Measurements from ENCODE around the gene MED25. TPM values are rescaled to one million over a fixed set of nuclear protein-coding genes. Genes with fewer than 3 reads are reported as not detected.

Gene MED25
- polyA plus RNA-seq, 1 donor from 2014 or later: 18.9 TPM

DNA sequence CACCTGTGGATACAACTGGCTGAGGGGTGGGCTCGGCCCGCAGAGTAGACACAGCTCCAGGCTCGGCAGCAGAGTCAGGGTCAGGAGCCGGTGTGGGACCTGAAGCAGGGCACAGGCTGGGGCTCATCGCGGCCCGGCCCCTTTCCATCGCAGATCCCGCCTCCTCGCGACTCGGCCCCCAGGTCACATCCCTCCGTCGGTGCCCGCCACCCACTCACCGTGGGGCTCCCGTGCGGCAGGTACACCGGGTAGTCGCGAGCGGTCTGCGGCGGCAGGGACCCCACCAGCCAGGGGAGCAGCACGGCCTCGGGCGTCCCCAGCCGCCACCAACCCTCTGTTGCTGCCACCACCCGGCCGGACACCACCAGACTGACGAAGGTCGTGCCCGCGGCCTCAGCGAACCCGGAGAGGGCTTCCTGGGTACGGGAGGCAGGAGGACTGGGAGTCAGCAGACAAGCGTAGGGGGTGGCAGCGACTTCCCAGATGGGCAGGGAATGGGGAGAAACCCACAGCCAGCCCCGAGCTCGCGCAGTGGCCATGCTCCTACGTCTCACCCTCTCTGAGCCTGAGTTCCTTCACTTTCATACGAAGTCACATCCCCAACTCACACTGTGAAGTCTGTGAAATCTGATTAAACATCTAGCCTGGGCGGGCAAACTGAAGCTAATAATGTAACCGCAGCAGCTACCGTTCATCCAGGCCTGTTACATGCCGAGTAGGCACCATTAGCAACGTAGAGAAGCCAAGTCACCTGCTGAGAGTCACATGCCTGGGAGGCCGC, 8.7 kb upstream of the MED25 start:
- Histone ChIP-seq H3K9me3 (ENCODE audit: low read length) (no peaks in the 10 kb centered on the region), H3F3A (ENCODE audit: insufficient read depth, low read length, poor library complexity, severe bottlenecking) (no peaks in the 10 kb centered on the region), H3K9me2 (ENCODE audit: insufficient read depth, low read length) (no peaks in the 10 kb centered on the region), H4K20me1 (ENCODE audit: insufficient read depth) (no peaks in the 10 kb centered on the region), H2AFZ (ENCODE audit: low read depth, low read length) (peak overlapping the region; percentile 14), H3K4me2 (ENCODE audit: low read length) (peak overlapping the region; percentile 2), H3K79me2 (replicated peaks; ENCODE audit: insufficient read depth, low read length) (no peaks in the 10 kb centered on the region), H3K27me3 (ENCODE audit: insufficient read depth, low read depth, low read length) (no peaks in the 10 kb centered on the region), H3K9ac (ENCODE audit: low read length) (peak overlapping the region; percentile 62), H3K4me3 (ENCODE audit: low read length) (peak overlapping the region; percentile 67), H3K27ac (ENCODE audit: low read length) (peak overlapping the region; percentile 64), H3K36me3 (ENCODE audit: insufficient read depth, low read length) (no peaks in the 10 kb centered on the region)
- TF ChIP-seq POLR2AphosphoS5 (IDR thresholded peaks at IDR 0.05): peak; percentile 9
- TF ChIP-seq SMC3 (conservative IDR thresholded peaks at IDR 0.05; ENCODE audit: poor library complexity): no peak
- TF ChIP-seq MXI1 (conservative IDR thresholded peaks at IDR 0.05; ENCODE audit: poor library complexity, severe bottlenecking): peak; percentile 59

DNA sequence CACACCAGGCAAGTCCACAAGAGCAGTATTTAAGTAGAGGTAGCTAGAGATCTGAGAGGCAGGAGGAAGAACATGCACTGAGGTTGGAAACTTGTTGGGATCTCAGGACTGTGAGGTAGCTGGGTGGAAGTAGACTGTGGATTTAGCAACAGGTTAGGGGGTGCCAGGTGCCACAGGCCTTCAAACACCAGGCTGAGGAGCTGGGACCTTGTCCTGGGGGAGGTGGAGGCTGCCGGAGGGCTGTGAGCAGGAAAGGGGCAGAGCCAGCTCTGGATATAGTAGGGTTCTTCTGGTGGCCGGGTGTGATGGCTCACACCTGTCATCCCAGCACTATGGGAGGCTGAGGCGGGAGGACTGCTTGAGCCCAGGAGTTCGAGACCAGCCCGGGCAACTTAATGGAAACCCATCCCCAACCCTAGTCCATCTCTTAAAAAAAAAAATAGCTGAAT, 8.1 kb upstream of the MED25 start:
- peak overlapping the region; percentile 64 for H3K27ac ChIP-seq (ENCODE audit: low read length)
- no peaks in the 10 kb centered on the region for H3F3A ChIP-seq (ENCODE audit: insufficient read depth, low read length, poor library complexity, severe bottlenecking)
- H3K9ac ChIP-seq (ENCODE audit: low read length): no peak overlapping the region

More for the DNA sequence above, 8.1 kb upstream of the MED25 start:
- Histone ChIP-seq H3K27me3 (ENCODE audit: insufficient read depth, low read depth, low read length) (no peaks in the 10 kb centered on the region), H3K9me3 (ENCODE audit: low read length) (no peaks in the 10 kb centered on the region), H4K20me1 (ENCODE audit: insufficient read depth) (no peaks in the 10 kb centered on the region), H3K4me3 (ENCODE audit: low read length) (peak overlapping the region; percentile 67), H3K79me2 (replicated peaks; ENCODE audit: insufficient read depth, low read length) (no peaks in the 10 kb centered on the region), H3K36me3 (ENCODE audit: insufficient read depth, low read length) (no peaks in the 10 kb centered on the region), H3K4me2 (ENCODE audit: low read length) (peak overlapping the region; percentile 2), H3K9me2 (ENCODE audit: insufficient read depth, low read length) (no peaks in the 10 kb centered on the region), H2AFZ (ENCODE audit: low read depth, low read length) (no peak overlapping the region)
- TF ChIP-seq RAD21 (conservative IDR thresholded peaks at IDR 0.05) (no peak), TAF1 (IDR thresholded peaks at IDR 0.05; ENCODE audit: low read depth) (no peak), EP300 (conservative IDR thresholded peaks at IDR 0.05; ENCODE audit: poor library complexity, severe bottlenecking) (no peak), POLR2AphosphoS5 (IDR thresholded peaks at IDR 0.05) (no peak), MXI1 (conservative IDR thresholded peaks at IDR 0.05; ENCODE audit: poor library complexity, severe bottlenecking) (no peak), EZH2 (IDR thresholded peaks at IDR 0.05; ENCODE audit: borderline replicate concordance, insufficient read depth, low read length, poor library complexity, severe bottlenecking) (no peak), SMC3 (conservative IDR thresholded peaks at IDR 0.05; ENCODE audit: poor library complexity) (no peak)
- TF ChIP-seq, protein P1, sequence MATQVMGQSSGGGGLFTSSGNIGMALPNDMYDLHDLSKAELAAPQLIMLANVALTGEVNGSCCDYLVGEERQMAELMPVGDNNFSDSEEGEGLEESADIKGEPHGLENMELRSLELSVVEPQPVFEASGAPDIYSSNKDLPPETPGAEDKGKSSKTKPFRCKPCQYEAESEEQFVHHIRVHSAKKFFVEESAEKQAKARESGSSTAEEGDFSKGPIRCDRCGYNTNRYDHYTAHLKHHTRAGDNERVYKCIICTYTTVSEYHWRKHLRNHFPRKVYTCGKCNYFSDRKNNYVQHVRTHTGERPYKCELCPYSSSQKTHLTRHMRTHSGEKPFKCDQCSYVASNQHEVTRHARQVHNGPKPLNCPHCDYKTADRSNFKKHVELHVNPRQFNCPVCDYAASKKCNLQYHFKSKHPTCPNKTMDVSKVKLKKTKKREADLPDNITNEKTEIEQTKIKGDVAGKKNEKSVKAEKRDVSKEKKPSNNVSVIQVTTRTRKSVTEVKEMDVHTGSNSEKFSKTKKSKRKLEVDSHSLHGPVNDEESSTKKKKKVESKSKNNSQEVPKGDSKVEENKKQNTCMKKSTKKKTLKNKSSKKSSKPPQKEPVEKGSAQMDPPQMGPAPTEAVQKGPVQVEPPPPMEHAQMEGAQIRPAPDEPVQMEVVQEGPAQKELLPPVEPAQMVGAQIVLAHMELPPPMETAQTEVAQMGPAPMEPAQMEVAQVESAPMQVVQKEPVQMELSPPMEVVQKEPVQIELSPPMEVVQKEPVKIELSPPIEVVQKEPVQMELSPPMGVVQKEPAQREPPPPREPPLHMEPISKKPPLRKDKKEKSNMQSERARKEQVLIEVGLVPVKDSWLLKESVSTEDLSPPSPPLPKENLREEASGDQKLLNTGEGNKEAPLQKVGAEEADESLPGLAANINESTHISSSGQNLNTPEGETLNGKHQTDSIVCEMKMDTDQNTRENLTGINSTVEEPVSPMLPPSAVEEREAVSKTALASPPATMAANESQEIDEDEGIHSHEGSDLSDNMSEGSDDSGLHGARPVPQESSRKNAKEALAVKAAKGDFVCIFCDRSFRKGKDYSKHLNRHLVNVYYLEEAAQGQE (IDR thresholded peaks at IDR 0.05; ENCODE audit: borderline replicate concordance): no peak
- TF ChIP-seq, protein P2, sequence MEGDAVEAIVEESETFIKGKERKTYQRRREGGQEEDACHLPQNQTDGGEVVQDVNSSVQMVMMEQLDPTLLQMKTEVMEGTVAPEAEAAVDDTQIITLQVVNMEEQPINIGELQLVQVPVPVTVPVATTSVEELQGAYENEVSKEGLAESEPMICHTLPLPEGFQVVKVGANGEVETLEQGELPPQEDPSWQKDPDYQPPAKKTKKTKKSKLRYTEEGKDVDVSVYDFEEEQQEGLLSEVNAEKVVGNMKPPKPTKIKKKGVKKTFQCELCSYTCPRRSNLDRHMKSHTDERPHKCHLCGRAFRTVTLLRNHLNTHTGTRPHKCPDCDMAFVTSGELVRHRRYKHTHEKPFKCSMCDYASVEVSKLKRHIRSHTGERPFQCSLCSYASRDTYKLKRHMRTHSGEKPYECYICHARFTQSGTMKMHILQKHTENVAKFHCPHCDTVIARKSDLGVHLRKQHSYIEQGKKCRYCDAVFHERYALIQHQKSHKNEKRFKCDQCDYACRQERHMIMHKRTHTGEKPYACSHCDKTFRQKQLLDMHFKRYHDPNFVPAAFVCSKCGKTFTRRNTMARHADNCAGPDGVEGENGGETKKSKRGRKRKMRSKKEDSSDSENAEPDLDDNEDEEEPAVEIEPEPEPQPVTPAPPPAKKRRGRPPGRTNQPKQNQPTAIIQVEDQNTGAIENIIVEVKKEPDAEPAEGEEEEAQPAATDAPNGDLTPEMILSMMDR (IDR thresholded peaks at IDR 0.05; ENCODE audit: poor library complexity, severe bottlenecking): no peak
